Activated naive CD8-positive, alpha-beta T cell treated with anti-CD3 and anti-CD28 coated beads, Interleukin-2, amount 50 U/mL, for 16 hours (primary cell): ENCODE measurements around the gene KRTAP10-9.
A peak's percentile ranks its signal among the peaks of the same experiment; 100 is the strongest.
"Not testable (repeated sequence)": the region's sequence is repeated elsewhere in the genome, so short reads cannot be mapped to it uniquely, and the experiment has no call there.

Experiments
- DNase-seq: peaks from one replicate; pipeline ENCODE4 v3.0.0-alpha.2; 2020; ENCODE audit warnings: low read depth, low spot score

KRTAP10-9 gene

DNA sequence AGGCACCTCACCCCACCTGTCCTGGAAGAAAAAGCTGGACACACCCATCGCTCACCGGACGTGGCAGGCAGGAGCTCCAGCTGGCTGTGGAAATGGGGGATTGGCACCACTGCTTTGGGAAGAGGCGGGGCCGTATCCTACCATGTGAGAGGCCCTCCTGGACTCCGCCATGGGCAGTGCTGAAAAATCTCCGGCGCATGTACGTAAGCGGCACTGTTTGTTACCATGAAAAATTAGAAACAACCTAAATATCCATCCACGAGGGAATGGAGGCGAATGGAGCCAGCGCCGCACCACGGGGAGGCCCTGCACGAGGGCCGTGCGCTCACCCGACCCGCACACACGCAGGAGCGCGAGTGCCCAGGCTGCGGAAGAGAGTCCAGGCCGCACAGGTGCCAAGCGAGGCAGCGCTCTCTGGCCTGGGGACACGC, 11.9 kb upstream of the KRTAP10-9 start:
- no peak for DNase-seq

DNA sequence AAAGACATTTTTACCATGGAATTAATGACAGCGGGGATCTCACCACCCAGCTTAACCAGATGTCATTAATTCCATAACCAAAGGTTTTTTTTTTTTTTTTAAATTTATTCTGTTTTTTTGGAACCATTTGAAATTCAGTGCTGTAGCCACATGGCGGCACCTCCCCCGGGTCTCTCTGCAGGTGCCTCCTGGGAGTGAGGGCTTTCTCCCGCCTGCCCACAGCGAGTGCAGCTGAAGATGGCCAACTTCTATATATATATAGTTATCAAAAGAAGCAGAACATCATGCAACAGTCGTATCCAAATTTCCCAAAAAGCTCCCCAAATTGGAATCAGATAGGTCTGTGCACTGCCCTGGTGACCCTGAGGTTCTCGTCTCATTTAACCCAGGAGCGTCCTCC, 11.4 kb upstream of the KRTAP10-9 start:
- DNase-seq: no peak

DNA sequence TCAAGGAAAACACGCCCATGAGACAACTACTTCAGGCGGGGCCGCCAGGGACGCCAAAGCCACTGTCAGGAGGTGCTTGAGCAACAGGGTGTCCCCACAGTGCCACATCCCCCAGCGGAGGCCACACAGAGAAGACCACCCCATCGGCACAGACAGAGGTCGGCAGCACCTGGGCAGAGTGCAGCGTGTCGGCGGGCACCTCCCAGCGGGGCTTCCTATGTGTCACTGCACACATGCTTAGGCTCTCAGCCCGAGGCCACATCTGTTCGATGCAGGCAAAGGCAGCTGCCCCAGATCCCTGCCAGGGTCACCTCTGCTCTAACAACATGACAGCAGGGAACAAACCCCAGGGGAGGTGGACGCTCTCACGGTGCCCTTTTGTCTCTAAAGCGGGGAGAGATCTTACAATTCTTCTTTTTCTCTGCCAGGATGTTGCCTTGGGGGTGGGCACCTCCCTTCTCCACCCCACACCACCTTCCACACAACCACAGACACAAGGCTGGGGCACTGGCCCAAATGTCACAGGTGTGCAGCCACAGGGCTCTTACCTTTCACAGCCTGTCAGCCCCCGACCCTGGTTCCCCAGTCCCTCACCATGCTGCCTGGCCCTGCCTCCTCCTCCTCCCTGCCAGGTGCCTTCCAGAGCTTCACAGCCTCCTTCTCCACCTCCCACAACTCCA, 10.8 kb upstream of the KRTAP10-9 start:
- no peak for DNase-seq

DNA sequence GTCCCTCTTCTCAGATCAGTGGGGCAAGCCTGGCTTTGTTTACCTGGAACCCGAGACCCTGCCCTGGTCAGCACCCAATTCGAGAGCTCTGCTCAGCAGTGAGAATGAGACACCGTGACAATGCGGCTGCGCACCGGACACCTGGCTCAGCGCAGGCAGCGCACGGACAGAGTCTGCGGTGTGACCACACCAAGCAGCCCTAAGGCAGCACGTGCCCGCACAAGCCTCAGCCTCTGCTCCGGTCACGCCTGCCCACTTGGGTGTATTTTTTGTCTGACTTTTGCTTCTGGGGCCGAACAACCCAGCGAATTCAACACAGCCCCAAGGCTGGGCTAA, 10.3 kb upstream of the KRTAP10-9 start:
- no peak for DNase-seq

DNA sequence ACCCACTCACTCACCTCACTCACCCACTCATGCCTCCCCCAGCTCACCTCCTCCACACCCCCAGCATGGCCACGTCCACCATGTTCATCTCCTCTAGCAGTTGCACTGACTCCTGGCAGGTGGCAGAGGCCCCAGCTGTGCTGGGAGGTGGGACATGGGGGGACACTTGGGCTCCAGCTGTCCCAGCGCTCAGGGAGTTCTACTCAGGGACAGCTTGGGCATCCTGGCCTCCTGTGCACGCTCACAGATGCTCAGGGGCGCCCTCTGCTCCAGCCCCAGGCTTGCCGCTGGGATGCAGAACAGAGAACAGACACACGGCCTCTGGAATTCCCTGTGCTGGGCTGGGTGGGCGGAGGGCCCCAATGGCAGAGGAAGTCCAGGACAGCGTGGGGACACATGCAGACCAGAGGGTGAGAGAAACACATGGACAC, 9.8 kb upstream of the KRTAP10-9 start:
- DNase-seq: no peak

DNA sequence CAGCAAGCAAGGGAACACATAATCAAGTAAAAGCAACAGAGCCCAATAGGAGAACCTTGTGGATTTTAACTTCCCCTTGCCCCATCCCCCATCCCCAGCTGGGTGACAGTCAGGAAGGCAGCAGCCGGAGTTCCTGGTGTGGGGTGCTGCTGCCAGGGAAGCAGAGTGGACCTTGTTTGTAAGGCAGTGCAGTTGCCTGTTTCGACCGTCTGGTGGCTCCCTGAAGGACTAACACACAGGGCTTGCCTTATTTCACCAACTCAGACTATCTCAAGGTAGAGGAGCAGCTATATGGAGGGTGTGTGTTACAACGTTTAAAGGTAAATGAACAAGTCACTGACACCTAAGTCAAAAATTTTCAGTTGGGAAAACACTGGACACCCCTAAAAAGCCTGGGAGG, 8.4 kb upstream of the KRTAP10-9 start:
- DNase-seq: no peak

DNA sequence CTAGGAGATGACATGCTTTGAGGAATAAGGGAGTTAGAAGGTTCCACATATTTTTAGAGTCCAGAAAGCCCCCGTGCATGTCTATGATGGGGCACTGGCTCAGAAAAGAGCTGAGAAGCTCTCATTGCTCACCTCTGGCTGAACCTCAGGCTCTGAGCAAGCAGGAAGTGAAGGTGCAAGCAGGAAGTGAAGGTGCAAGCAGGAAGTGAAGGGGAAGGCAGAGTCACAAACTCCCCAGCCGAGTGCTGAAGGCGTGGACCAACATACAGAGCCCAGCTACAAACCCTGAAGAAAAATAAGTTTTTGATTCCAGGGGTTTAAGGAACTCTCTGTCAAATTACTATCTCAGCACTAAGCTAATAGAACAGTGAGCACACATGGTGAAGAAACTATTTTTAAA, 8.0 kb upstream of the KRTAP10-9 start:
- DNase-seq: peak; percentile 21

DNA sequence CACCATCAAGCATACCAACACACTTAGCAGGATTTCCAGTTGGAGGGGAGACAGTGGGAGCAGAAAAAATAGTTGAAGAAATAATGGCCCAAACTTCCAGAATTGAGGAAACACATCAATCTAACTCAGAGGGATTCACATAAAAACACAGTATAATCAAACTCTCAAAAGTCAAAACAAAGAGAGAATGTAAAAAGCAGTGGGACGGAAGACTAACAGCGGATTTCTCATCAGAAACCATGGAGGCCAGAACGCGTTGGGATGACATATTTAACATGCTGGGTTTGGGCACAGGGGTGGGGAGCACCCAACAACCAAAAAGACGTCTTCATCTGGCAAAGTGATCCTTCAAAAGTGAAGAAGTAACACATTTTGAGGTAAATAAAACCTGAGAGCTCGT, 7.0 kb upstream of the KRTAP10-9 start:
- no peak for DNase-seq

DNA sequence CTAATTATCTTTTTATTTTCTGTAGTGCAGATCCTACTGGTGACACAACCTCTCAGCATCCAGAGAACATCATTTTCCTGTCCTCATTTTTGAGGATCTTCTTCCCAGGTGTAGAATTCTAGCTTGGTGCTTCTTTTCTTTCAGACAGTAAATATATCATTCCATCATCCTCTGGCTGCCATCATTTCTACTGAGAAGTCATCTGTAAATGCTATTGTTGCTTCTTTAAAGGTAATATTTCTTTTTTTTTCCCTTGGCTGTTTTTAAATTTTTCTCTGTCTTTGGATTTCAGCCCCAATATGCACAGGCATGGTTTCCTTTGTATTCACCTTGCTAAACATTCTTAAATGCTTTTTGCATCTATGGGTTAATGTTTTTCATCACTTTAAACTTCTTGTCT, 3.3 kb upstream of the KRTAP10-9 start:
- no peak for DNase-seq

DNA sequence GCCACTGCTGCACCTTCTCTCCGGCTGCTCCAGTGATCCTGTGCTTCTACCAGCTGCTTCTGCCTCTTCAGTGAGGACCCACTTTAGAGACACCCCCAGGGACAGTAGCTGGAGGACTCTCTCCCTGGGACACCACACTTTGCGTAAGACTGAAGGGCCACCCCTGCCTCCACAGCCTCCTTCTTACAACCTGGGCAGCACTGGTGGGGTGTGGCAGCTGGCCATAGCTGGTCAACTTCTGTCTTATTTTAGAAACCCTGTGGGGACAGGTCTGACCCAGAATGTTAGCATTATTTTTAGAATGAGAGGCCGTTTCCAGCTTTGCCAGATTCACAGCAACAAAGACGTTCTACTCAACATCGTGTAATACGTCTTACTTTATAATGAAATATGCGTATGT, 1.1 kb upstream of the KRTAP10-9 start:
- no peak for DNase-seq

DNA sequence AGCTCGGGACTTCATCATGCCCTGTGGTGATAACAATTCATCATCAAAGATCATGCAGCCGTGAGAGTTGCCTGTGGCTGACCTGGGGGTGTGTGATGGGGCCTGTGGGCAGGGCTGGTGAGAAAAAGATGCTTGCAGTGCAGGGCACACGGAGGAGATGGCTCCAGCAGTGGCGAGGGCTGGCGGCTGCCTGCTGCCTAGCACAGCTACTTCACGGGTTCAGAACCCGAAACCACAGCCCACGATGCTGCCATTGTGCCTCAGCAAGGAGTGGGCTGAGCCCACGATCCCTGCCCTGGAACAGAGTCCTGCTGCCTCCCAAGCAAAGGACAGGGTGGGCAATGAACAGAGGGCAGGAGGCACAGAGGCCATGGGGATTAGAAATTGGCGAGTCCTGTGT, 631 bp upstream of the KRTAP10-9 start:
- no peak for DNase-seq

DNA sequence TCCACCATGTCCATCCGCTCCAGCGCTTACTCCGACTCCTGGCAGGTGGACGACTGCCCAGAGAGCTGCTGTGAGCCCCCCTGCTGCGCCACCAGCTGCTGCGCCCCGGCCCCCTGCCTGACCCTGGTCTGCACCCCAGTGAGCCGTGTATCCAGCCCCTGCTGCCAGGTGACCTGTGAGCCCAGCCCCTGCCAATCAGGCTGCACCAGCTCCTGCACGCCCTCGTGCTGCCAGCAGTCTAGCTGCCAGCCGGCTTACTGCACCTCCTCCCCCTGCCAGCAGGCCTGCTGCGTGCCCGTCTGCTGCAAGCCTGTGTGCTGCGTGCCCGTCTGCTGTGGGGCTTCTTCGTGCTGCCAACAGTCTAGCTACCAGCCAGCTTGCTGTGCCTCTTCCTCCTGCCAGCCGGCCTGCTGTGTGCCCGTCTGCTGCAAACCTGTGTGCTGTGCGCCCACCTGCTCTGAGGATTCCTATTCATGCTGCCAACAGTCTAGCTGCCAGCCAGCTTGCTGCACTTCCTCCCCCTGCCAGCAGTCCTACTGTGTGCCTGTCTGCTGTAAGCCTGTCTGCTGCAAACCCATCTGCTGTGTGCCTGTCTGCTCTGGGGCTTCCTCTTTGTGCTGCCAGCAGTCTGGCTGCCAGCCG, 409 bp downstream of the KRTAP10-9 start:
- not testable (repeated sequence) for DNase-seq

DNA sequence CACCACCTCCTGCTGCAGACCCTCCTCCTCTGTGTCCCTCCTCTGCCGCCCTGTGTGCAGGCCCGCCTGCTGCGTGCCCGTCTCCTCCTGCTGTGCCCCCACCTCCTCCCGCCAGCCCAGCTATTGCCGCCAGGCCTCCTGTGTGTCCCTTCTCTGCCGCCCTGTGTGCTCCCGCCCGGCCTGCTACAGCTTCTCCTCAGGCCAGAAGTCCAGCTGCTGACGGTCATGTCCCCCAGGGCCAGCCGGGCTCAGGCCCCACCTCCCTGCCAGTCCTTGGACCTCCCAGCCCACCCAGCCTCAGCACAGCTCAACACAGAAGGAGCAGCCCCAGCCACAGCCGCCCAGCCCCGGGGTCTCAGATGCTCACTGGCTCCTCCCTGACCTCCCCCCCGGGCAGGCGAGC, 939 bp downstream of the KRTAP10-9 start:
- not testable (repeated sequence) for DNase-seq

DNA sequence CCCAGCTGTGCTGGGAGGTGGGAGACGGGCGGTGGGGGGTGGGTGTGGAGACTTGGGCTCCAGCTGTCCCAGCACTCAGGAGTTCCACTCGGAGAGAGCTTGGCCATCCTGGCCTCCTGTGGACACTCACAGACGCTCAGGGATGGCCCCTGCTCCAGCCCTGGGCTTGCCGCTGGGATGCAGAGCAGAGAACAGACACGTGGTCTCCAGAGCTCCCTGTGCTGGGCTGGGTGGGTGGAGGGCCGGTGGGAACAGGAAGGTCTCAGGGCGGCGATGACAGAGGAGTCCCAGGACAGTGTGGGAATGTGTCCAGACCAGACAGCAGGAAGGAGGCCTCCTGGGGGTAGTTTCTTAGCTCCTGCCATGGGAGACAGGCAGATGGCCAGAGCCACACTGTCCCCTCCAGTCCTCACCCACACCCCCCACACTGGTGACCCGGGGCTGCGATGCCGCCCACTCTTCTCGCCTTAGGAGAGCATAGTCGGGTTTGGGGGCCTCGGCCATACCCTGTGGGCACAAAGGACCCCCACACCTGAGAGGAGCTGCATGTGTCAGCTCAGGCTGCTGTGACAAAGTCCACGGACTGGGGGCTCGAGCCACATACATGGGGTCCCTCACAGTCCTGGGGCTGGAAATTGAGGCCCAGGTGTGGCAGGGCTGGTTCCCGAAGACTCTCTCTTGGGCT, 2.0 kb downstream of the KRTAP10-9 start:
- DNase-seq: no peak

DNA sequence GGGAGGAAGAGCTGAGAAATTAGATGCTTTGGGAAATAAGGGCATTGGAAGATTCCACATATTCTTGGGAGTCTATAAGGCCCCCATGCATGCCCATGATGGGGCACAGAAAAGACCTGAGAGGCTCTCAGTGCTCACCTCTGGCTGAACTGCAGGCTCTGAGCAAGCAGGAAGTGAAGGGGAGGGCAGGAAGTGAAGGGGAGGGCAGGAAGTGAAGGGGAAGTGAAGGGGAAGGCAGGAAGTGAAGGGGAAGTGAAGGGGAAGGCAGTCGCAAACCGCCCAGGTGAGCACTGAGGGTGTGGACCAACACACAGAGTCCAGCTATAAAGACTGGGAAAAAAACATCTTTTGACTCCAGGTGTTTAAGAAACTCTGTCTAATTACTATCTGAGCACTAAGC, 3.5 kb downstream of the KRTAP10-9 start:
- no peak for DNase-seq

DNA sequence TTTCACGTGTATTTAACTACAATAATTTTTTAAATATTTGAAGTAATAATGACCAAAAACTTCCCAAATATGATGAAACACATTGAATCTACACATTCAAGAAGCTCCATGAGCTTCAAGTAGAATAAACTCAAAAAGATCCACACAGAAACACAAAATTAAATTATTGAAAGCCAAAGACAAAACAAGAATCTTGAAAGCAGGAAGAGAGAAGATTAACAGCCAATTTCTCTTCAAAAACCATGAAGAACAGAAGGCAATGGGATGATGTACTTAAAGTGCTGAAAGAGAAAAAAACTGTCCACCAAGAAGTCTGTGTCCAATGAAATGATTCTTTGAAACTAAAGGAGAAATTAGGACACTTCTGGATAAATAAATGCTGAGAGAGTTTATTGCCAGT, 5.2 kb downstream of the KRTAP10-9 start:
- DNase-seq: no peak

DNA sequence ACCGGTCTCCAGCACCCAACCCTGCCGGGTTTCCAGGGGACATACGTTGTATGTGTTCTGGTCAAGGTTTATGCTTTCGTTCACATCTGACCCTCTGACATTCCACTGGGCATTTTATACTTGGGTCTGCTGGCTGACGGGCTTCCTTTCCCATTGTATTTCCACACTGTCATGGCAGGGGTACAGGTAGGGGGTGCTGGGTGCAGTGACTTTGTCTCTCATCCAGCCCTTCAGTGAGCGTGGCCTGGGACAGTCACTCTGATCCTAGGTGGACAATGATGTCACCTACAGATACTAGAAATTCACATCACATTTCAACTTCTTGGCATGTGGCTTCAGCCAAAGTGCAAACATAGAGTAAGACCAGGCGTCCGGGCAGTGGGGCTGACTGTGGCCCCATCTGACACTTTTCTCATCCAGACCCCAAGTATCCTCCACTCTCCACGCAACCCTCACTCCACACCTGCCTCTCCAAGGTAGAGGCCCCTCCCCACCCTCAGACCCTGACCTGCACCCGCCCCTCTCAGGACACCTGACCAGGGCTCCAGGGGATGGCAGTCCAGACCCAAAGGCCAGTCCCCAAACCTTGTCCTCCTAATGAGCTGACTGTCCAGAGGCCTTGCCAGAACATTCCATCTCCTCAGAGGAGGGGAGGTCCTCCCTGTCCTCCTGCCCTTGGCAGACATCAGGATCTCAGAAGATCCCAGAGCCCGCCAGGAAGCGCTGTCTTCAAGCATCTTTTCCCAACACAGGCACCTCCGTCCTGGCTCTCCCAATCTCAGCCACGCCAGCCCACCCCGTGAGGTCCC, 9.5 kb downstream of the KRTAP10-9 start:
- DNase-seq: no peak

DNA sequence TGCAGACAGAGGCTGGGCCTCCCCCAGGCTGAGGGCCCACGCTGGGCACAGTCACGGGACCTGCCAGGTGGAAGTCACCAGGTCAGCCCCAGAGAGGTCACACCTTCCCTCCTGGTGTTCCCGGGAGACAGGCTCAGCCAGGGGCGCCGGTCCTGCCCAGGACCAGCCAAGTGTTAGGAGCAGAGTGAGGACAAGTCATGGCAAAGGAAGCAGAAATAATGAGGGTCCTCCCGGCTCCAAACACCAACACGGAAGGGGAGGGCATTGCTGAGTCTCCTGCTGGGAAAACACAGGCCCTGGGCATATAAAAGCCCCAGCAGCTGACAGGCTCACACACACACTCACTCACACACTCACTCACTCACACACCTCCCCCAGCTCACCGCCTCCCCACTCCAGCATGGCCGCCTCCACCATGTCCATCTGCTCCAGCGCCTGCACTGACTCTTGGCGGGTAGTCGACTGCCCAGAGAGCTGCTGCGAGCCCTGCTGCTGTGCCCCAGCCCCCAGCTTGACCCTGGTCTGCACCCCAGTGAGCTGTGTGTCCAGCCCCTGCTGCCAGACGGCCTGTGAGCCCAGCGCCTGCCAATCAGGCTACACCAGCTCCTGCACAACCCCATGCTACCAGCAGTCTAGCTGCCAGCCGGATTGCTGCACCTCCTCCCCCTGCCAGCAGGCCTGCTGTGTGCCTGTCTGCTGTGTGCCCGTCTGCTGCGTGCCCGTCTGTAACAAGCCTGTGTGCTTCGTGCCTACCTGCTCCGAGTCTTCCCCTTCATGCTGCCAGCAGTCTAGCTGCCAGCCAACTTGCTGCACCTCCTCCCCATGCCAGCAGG, 10.3 kb downstream of the KRTAP10-9 start, which contains the start of gene KRTAP10-10:
TSS of gene KRTAP10-10 (plus strand) at position 339 of the 833 bp plus-strand sequence. CDS start at position 401, 62 bp downstream.
- DNase-seq: no peak

DNA sequence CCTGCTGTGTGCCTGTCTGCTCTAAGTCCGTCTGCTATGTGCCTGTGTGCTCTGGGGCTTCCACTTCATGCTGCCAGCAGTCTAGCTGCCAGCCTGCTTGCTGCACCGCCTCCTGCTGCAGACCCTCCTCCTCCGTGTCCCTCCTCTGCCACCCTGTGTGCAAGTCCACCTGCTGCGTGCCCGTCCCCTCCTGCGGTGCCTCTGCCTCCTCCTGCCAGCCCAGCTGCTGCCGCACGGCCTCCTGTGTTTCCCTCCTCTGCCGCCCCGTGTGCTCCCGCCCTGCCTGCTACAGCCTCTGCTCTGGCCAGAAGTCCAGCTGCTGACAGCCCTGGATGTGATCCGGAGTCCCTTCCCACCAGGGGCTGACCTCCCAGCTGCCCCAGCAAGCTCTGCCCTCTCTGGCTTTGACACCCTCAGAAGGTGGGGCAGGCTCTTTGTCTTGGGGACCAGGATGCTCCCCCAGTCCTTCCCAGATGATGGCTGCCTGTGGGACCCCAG, 11.0 kb downstream of the KRTAP10-9 start:
- DNase-seq: not testable (repeated sequence)

DNA sequence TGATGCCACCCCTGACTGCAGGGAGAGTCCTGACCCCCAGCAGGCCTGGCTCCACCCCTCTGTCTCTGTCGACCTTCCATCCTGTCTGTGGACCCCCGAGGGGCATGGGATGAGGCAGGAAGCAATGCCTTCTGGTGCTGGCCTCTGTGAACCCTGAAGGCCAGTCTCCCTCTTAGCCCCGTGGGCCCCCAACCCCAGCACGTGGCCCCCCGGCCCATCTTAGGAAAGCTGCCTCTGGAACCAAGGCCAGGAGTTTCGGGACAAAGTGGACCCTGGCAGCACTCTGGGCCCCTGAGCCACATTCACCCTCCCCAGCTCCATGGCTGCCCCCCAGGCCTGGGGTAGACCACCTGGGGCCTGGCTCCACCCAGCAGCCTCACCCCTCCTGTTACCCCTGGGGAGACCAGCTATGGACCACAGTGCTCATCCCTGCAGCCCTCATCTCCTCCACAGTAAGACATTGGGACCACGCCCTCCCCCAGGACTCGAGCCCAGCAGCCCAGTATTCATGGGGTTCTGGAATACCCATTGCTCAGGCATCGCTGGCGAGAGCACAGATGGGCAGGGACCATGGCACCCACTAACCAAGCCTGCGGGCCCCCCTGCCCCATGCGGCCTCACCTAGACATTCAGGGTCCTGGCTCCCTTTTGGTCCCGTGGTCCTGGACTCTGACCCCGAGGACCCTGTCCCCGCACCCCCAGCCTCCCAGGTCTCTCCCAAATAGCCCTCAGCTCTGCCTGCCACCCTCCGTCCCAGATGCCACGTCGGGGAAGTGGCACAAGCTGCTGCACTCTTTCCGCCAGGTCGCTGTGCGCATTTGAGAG, 11.8 kb downstream of the KRTAP10-9 start:
- DNase-seq: not testable (repeated sequence)
